Astrocyte (in vitro differentiated cells and primary cell): ENCODE measurements around the gene MEGF11. TPM values are rescaled to one million over a fixed set of nuclear protein-coding genes. Genes with fewer than 3 reads are reported as not detected.

Experiments used
- DNase-seq: peaks from one replicate; pipeline ENCODE4 v3.0.0-alpha.2; 2010; ENCODE audit warnings: low read depth
- FAIRE-seq: peaks from 2 replicates; lab custom pipeline; 2011; peaks lifted over from hg19 to GRCh38; lab: Jason Lieb, UNC
- H2AFZ ChIP-seq: 2 replicates; pipeline ENCODE4 v1.6.0; 2012; ENCODE audit warnings: low read depth, low read length, inconsistent platforms
- H3K27ac ChIP-seq: 2 replicates; pipeline ENCODE4 v1.5.1; 2011; ENCODE audit warnings: low read depth, low read length, inconsistent platforms
- H3K27me3 ChIP-seq: 2 replicates; pipeline ENCODE4 v1.6.0; 2011; ENCODE audit warnings: low read length, inconsistent platforms; ENCODE audit not compliant: insufficient read depth
- H3K36me3 ChIP-seq: 2 replicates; pipeline ENCODE4 v1.5.1; 2011; ENCODE audit warnings: low read length, inconsistent platforms; ENCODE audit not compliant: insufficient read depth
- H3K4me1 ChIP-seq: 2 replicates; pipeline ENCODE4 v1.5.1; 2011; ENCODE audit warnings: low read length, inconsistent platforms; ENCODE audit not compliant: insufficient read depth
- H3K4me2 ChIP-seq: 2 replicates; pipeline ENCODE4 v1.6.0; 2012; ENCODE audit warnings: low read length, inconsistent platforms
- H3K4me3 ChIP-seq: 2 replicates; pipeline ENCODE4 v1.5.1; 2011; ENCODE audit warnings: low read depth, mild to moderate bottlenecking, low read length, inconsistent platforms; ENCODE audit not compliant: insufficient read depth
- H3K79me2 ChIP-seq: 2 replicates; pipeline ENCODE4 v1.6.0; 2012; ENCODE audit warnings: mild to moderate bottlenecking, low read length, inconsistent platforms; ENCODE audit not compliant: insufficient read depth
- H3K9ac ChIP-seq: 2 replicates; pipeline ENCODE4 v1.6.0; 2012; ENCODE audit warnings: mild to moderate bottlenecking, low read length, inconsistent platforms
- H3K9me3 ChIP-seq: 2 replicates; pipeline ENCODE4 v1.5.1; 2012; ENCODE audit warnings: low read depth, mild to moderate bottlenecking, low read length, inconsistent platforms; ENCODE audit not compliant: insufficient read depth
- H4K20me1 ChIP-seq: 2 replicates; pipeline ENCODE4 v1.6.0; 2012; ENCODE audit warnings: low read length, inconsistent platforms; ENCODE audit not compliant: insufficient read depth
- H3K27ac Mint-ChIP-seq: one replicate; pipeline ENCODE4 v1.8.0; 2021; ENCODE audit warnings: mild to moderate bottlenecking, mixed read lengths; ENCODE audit not compliant: unreplicated experiment
- H3K27me3 Mint-ChIP-seq: one replicate; pipeline ENCODE4 v1.8.0; 2021; ENCODE audit warnings: low read depth, mixed read lengths; ENCODE audit not compliant: unreplicated experiment
- H3K36me3 Mint-ChIP-seq: one replicate; pipeline ENCODE4 v1.8.0; 2021; ENCODE audit warnings: low read depth, mixed read lengths; ENCODE audit not compliant: unreplicated experiment
- H3K4me1 Mint-ChIP-seq: one replicate; pipeline ENCODE4 v1.8.0; 2021; ENCODE audit warnings: low read depth, mixed read lengths; ENCODE audit not compliant: unreplicated experiment
- H3K4me3 Mint-ChIP-seq: one replicate; pipeline ENCODE4 v1.8.0; 2021; ENCODE audit warnings: mild to moderate bottlenecking, moderate library complexity, mixed read lengths; ENCODE audit not compliant: unreplicated experiment
- H3K9me3 Mint-ChIP-seq: one replicate; pipeline ENCODE4 v1.8.0; 2021; ENCODE audit warnings: mild to moderate bottlenecking, mixed read lengths; ENCODE audit not compliant: unreplicated experiment
- EZH2 ChIP-seq: IDR thresholded peaks from 2 replicates; pipeline ENCODE4 v1.6.1; 2012; ENCODE audit warnings: mild to moderate bottlenecking, low read length, inconsistent platforms; ENCODE audit not compliant: insufficient read depth
- total RNA-seq: library from RNA; stranded (reverse); gene quantifications from 2 replicates; pipeline ENCODE4 v1.2.1, GENCODE V29; 2021
- TF ChIP-seq, protein P1 (sequence below): IDR thresholded peaks from 2 replicates; pipeline ENCODE4 v1.5.1; 2011; ENCODE audit warnings: low read depth, mild to moderate bottlenecking, inconsistent platforms, low read length, moderate library complexity; ENCODE audit not compliant: insufficient read depth

The MEGF11 gene
- total RNA-seq, 1 donor from 2014 or later = 0.16 TPM

DNA sequence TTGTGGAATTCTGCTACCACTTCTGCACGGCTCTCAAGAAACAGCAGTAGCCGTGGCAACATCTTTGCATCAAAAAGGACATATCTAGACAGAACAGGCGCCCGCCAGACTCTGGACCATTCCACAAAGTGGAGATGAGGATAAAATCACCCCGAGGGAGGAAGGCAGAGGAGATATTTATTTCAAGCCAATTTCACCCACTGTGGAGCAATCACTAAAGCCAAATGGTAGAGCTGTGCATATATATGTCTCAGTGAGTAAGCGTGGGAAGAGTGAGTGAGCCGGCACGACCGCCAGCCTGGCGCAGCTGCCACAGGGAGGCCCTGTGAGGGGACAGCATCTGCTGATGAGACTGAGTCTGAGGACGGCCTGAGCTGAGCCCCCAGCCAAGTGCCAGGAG lies 111.3 kb downstream of the MEGF11 start:
- peaks cover 9% of the 10 kb centered on the region for H3K4me1 Mint-ChIP-seq
- H3K27me3 Mint-ChIP-seq = peaks cover 79% of the 10 kb centered on the region
- H2AFZ ChIP-seq = no peak overlapping the region
- H3K36me3 Mint-ChIP-seq = peaks cover 3% of the 10 kb centered on the region
- H3K9me3 Mint-ChIP-seq = peaks cover 2% of the 10 kb centered on the region
- H4K20me1 ChIP-seq = no peaks in the 10 kb centered on the region
- H3K4me3 Mint-ChIP-seq = no peak overlapping the region
- no peaks in the 10 kb centered on the region for H3K4me1 ChIP-seq
- no peak overlapping the region for H3K4me3 ChIP-seq
- no peak for FAIRE-seq
- H3K9me3 ChIP-seq = no peaks in the 10 kb centered on the region
- H3K4me2 ChIP-seq = no peak overlapping the region
- no peak overlapping the region for H3K27ac ChIP-seq
- H3K79me2 ChIP-seq = no peaks in the 10 kb centered on the region
- no peaks in the 10 kb centered on the region for H3K36me3 ChIP-seq
- H3K9ac ChIP-seq = no peak overlapping the region
- TF ChIP-seq, protein P1, sequence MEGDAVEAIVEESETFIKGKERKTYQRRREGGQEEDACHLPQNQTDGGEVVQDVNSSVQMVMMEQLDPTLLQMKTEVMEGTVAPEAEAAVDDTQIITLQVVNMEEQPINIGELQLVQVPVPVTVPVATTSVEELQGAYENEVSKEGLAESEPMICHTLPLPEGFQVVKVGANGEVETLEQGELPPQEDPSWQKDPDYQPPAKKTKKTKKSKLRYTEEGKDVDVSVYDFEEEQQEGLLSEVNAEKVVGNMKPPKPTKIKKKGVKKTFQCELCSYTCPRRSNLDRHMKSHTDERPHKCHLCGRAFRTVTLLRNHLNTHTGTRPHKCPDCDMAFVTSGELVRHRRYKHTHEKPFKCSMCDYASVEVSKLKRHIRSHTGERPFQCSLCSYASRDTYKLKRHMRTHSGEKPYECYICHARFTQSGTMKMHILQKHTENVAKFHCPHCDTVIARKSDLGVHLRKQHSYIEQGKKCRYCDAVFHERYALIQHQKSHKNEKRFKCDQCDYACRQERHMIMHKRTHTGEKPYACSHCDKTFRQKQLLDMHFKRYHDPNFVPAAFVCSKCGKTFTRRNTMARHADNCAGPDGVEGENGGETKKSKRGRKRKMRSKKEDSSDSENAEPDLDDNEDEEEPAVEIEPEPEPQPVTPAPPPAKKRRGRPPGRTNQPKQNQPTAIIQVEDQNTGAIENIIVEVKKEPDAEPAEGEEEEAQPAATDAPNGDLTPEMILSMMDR = no peak
- TF ChIP-seq EZH2 = no peak
- H3K27me3 ChIP-seq = peaks cover 25% of the 10 kb centered on the region
- DNase-seq = no peak
- no peak overlapping the region for H3K27ac Mint-ChIP-seq

DNA sequence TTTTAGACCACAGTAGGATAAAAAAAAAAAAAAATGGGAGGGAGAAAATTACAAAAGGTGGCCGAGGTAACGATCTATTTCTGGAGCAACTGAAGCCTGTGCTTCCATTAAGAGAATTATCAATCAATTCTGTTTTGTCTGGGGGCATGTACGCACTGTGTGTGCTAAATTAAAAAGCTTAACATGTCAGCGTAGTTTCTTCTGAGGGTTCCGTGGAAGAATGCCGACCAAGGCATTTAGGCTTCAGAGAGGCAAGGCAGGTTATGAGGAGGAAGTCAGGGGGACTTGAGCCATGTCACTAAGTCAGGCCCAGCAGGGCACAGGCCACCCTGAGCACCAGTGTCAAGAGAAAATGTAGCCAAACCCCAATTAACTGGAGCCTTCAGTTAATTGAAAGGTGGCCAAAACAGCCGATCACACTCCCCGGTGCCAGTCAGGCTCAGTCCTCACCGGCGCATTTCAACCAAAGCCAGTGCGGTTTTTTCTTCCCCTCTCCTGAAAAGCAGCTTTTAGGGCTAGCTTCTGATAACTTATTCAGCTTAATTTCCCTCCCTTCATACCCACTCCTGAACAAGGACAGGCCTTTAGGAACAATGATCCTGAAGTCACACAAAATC lies 113.9 kb downstream of the MEGF11 start:
- Mint-ChIP-seq H3K27me3 (peaks cover 80% of the 10 kb centered on the region), H3K36me3 (peaks cover 3% of the 10 kb centered on the region), H3K4me1 (peaks cover 2% of the 10 kb centered on the region), H3K27ac (no peak overlapping the region), H3K9me3 (no peaks in the 10 kb centered on the region), H3K4me3 (no peak overlapping the region)
- no peak for DNase-seq
- FAIRE-seq = no peak
- H2AFZ ChIP-seq = no peak overlapping the region
- H3K79me2 ChIP-seq = no peaks in the 10 kb centered on the region
- no peaks in the 10 kb centered on the region for H3K9me3 ChIP-seq
- H4K20me1 ChIP-seq = no peaks in the 10 kb centered on the region
- H3K36me3 ChIP-seq = no peaks in the 10 kb centered on the region
- no peak overlapping the region for H3K4me3 ChIP-seq
- H3K27me3 ChIP-seq = peaks cover 28% of the 10 kb centered on the region
- no peaks in the 10 kb centered on the region for H3K4me1 ChIP-seq
- no peak for TF ChIP-seq EZH2
- TF ChIP-seq, protein P1 = no peak
- no peak overlapping the region for H3K27ac ChIP-seq
- no peak overlapping the region for H3K4me2 ChIP-seq
- H3K9ac ChIP-seq = no peak overlapping the region

DNA sequence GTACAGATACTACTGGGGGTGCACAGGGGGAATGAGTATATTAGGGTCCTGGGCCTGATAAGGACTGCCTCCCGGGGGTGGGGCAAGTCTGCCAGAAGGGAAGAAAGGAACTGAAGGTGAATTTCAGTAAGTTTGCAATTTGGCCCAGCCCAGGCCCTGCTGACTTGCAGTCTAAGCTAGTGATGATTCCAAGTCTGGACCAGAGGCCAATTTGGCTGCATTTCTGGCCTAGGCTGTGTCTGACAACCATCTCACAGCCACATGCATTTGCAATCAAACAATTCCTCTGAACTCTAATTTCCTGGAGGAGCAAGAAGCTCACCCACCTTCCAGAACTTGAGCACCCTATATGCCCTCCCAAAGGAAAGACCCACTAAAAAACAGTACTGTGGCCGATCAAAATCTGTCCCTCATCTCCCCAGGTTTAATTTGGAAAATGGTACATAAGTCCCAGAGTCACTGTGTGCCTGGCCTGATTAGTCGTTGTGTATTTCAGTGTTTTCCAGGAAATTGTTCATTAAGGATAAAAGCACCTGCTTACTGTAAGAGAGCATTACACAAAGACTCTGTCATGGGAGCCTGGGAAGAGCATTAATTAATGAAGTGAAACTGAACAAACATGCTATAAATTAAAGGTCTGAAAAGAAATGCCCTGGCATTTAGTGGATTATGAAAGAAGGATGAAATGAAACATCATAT lies 114.5 kb downstream of the MEGF11 start:
- Histone ChIP-seq H3K79me2 (no peaks in the 10 kb centered on the region), H4K20me1 (no peaks in the 10 kb centered on the region), H3K4me3 (no peak overlapping the region), H2AFZ (no peak overlapping the region), H3K36me3 (no peaks in the 10 kb centered on the region), H3K9me3 (no peaks in the 10 kb centered on the region), H3K27ac (no peak overlapping the region), H3K27me3 (peaks cover 26% of the 10 kb centered on the region), H3K4me2 (no peak overlapping the region), H3K9ac (no peak overlapping the region), H3K4me1 (no peaks in the 10 kb centered on the region)
- Mint-ChIP-seq H3K4me3 (no peak overlapping the region), H3K27ac (no peak overlapping the region), H3K9me3 (no peaks in the 10 kb centered on the region), H3K4me1 (peaks cover 2% of the 10 kb centered on the region), H3K36me3 (peaks cover 3% of the 10 kb centered on the region), H3K27me3 (peaks cover 79% of the 10 kb centered on the region)
- TF ChIP-seq, protein P1 = no peak
- TF ChIP-seq EZH2 = no peak
- no peak for FAIRE-seq
- no peak for DNase-seq
